WTC11 (cell line): ENCODE measurements around the gene MYLK4. TPM values are rescaled to one million over a fixed set of nuclear protein-coding genes. Genes with fewer than 3 reads are reported as not detected.

Experiments used
- ATAC-seq: fragments of 200-7000 bp; cut with Tn5 transposase; 2 replicates; pipeline ENCODE4 v1.10.0; 2021; ENCODE audit warnings: mild to moderate bottlenecking, moderate library complexity
- CTCF ChIA-PET: fragments of 300-600 bp; sonication (Branson Sonifier 250); formaldehyde crosslinking; loops from one replicate; lab custom pipeline; 2021; ENCODE audit warnings: antibody characterized with exemption; lab: Charles Lee
- POLR2A ChIA-PET: fragments of 350-600 bp; sonication (Branson Sonifier 250); formaldehyde crosslinking; loops from one replicate; lab custom pipeline; 2021; ENCODE audit warnings: antibody characterized with exemption; lab: Charles Lee
- DNase-seq: peaks from one replicate; pipeline ENCODE4 v3.0.0; 2021; ENCODE audit warnings: low spot score
- H3K27ac Mint-ChIP-seq: 2 replicates; pipeline ENCODE4 v1.8.0; 2021; ENCODE audit warnings: mixed read lengths
- H3K27me3 Mint-ChIP-seq: 2 replicates; pipeline ENCODE4 v1.8.0; 2021; ENCODE audit warnings: low read depth, mild to moderate bottlenecking, moderate library complexity, mixed read lengths
- H3K36me3 Mint-ChIP-seq: 2 replicates; pipeline ENCODE4 v1.8.0; 2021; ENCODE audit warnings: mixed read lengths
- H3K4me1 Mint-ChIP-seq: 2 replicates; pipeline ENCODE4 v1.8.0; 2022; ENCODE audit warnings: mixed read lengths
- H3K4me3 Mint-ChIP-seq: 2 replicates; pipeline ENCODE4 v1.8.0; 2021; ENCODE audit warnings: mild to moderate bottlenecking, moderate library complexity, mixed read lengths
- H3K9me3 Mint-ChIP-seq: 2 replicates; pipeline ENCODE4 v1.8.0; 2021; ENCODE audit warnings: mixed read lengths
- CREM ChIP-seq: sonication (generic); formaldehyde crosslinking; IDR thresholded peaks from 2 replicates; pipeline ENCODE4 v1.8.1; 2022; ENCODE audit warnings: mild to moderate bottlenecking, missing genetic modification reagents, moderate library complexity
- ETV6 ChIP-seq: sonication (generic); formaldehyde crosslinking; IDR thresholded peaks from 2 replicates; pipeline ENCODE4 v1.8.1; 2022; ENCODE audit warnings: mild to moderate bottlenecking, missing genetic modification reagents
- FOXJ3 ChIP-seq: sonication (generic); formaldehyde crosslinking; IDR thresholded peaks from 2 replicates; pipeline ENCODE4 v1.9.0; 2021; ENCODE audit warnings: missing genetic modification reagents, mild to moderate bottlenecking, borderline replicate concordance
- FOXK1 ChIP-seq: sonication (generic); formaldehyde crosslinking; IDR thresholded peaks from 2 replicates; pipeline ENCODE4 v1.8.0; 2022; ENCODE audit warnings: mild to moderate bottlenecking, moderate library complexity, missing genetic modification reagents
- GABPB1 ChIP-seq: sonication (generic); formaldehyde crosslinking; IDR thresholded peaks from 2 replicates; pipeline ENCODE4 v1.8.1; 2023; ENCODE audit warnings: mild to moderate bottlenecking, missing genetic modification reagents
- MXD4 ChIP-seq: fragments of 250-450 bp; sonication (Bioruptor Pico); IDR thresholded peaks from 2 replicates; pipeline ENCODE4 v1.8.0; 2021; ENCODE audit warnings: mild to moderate bottlenecking, moderate library complexity, borderline replicate concordance
- NR2C2 ChIP-seq: sonication (generic); formaldehyde crosslinking; IDR thresholded peaks from 2 replicates; pipeline ENCODE4 v1.8.0; 2022; ENCODE audit warnings: mild to moderate bottlenecking, missing genetic modification reagents
- NR3C1 ChIP-seq: sonication (generic); formaldehyde crosslinking; conservative IDR thresholded peaks from 2 replicates; pipeline ENCODE4 v1.8.1; 2023; ENCODE audit warnings: low read depth, mild to moderate bottlenecking, missing genetic modification reagents
- OVOL2 ChIP-seq: fragments of 250-450 bp; sonication (Bioruptor Pico); IDR thresholded peaks from 2 replicates; pipeline ENCODE4 v1.9.0; 2021; ENCODE audit warnings: mild to moderate bottlenecking, borderline replicate concordance
- SMAD4 ChIP-seq: sonication (generic); formaldehyde crosslinking; IDR thresholded peaks from 2 replicates; pipeline ENCODE4 v1.8.0; 2022; ENCODE audit warnings: mild to moderate bottlenecking, missing genetic modification reagents
- TEAD1 ChIP-seq: sonication (generic); formaldehyde crosslinking; IDR thresholded peaks from 2 replicates; pipeline ENCODE4 v1.8.0; 2022; ENCODE audit warnings: mild to moderate bottlenecking, missing genetic modification reagents
- ZNF138 ChIP-seq: sonication (generic); formaldehyde crosslinking; conservative IDR thresholded peaks from 2 replicates; pipeline ENCODE4 v1.8.1; 2022; ENCODE audit warnings: mild to moderate bottlenecking, moderate library complexity, missing genetic modification reagents
- ZNF219 ChIP-seq: sonication (generic); formaldehyde crosslinking; IDR thresholded peaks from 2 replicates; pipeline ENCODE4 v1.8.0; 2023; ENCODE audit warnings: missing genetic modification reagents, mild to moderate bottlenecking, borderline replicate concordance
- ZNF317 ChIP-seq: sonication (generic); formaldehyde crosslinking; IDR thresholded peaks from 2 replicates; pipeline ENCODE4 v1.8.1; 2023; ENCODE audit warnings: low read depth, mild to moderate bottlenecking, moderate library complexity, missing genetic modification reagents, borderline replicate concordance
- ZNF671 ChIP-seq: fragments of 250-450 bp; sonication (Bioruptor Pico); IDR thresholded peaks from 2 replicates; pipeline ENCODE4 v1.8.0; 2021; ENCODE audit warnings: mild to moderate bottlenecking
- total RNA-seq: library from RNA; stranded (reverse); gene quantifications from 3 replicates; pipeline ENCODE4 v1.2.3, GENCODE V29; 2021
- TF ChIP-seq, protein P1 (sequence below): fragments of 250-450 bp; sonication (Bioruptor Pico); IDR thresholded peaks from 2 replicates; pipeline ENCODE4 v1.8.0; 2021; ENCODE audit warnings: mild to moderate bottlenecking
- TF ChIP-seq, protein P2 (sequence below): sonication (generic); formaldehyde crosslinking; IDR thresholded peaks from 2 replicates; pipeline ENCODE4 v1.8.0; 2023; ENCODE audit warnings: mild to moderate bottlenecking, missing genetic modification reagents
- TF ChIP-seq, protein P3 (sequence below): sonication (generic); formaldehyde crosslinking; IDR thresholded peaks from 2 replicates; pipeline ENCODE4 v1.8.1; 2022; ENCODE audit warnings: mild to moderate bottlenecking, missing genetic modification reagents, moderate library complexity, borderline replicate concordance
- TF ChIP-seq, protein P4 (sequence below): sonication (generic); formaldehyde crosslinking; IDR thresholded peaks from 2 replicates; pipeline ENCODE4 v1.8.1; 2023; ENCODE audit warnings: mild to moderate bottlenecking, missing genetic modification reagents
- TF ChIP-seq, protein P5 (sequence below): sonication (generic); formaldehyde crosslinking; IDR thresholded peaks from 2 replicates; pipeline ENCODE4 v1.8.1; 2023; ENCODE audit warnings: mild to moderate bottlenecking, missing genetic modification reagents, borderline replicate concordance
- TF ChIP-seq, protein P6 (sequence below): fragments of 250-450 bp; sonication (Bioruptor Pico); IDR thresholded peaks from 2 replicates; pipeline ENCODE4 v1.9.0; 2021; ENCODE audit warnings: moderate library complexity, mild to moderate bottlenecking, inconsistent platforms, borderline replicate concordance
- TF ChIP-seq, protein P7 (sequence below): sonication (generic); formaldehyde crosslinking; IDR thresholded peaks from 2 replicates; pipeline ENCODE4 v1.8.1; 2022; ENCODE audit warnings: low read depth, missing genetic modification reagents, borderline replicate concordance

Gene MYLK4
- total RNA-seq, 1 experiment from 2014 or later = 0.13 TPM

DNA sequence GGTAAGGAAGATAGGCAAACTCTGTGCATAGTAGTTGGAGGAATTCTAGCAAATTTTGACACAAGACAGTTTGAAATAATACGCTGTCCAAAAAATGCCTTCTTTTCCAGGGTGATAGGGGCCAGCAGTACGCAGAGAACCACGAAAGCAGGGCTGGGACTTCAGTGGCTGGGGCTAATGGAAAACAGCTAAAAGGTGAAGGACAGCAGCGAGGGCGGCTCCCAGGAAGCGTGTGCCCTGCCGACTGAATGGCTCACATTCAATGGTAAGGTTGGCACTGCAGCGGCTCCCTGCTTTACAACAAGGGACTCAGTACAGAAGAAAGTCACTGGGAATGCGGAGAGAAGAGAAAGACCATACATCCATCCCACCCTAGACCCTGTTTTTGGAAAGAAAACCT lies 131.1 kb downstream of the MYLK4 start:
- DNase-seq (no peak), ATAC-seq (no peak)
- H3K4me1 Mint-ChIP-seq = no peaks in the 10 kb centered on the region
- no peaks in the 10 kb centered on the region for H3K36me3 Mint-ChIP-seq
- H3K4me3 Mint-ChIP-seq = no peak overlapping the region
- no peak overlapping the region for H3K27ac Mint-ChIP-seq
- POLR2A ChIA-PET = no interaction called here
- H3K27me3 Mint-ChIP-seq = no peaks in the 10 kb centered on the region
- TF ChIP-seq, protein P1, sequence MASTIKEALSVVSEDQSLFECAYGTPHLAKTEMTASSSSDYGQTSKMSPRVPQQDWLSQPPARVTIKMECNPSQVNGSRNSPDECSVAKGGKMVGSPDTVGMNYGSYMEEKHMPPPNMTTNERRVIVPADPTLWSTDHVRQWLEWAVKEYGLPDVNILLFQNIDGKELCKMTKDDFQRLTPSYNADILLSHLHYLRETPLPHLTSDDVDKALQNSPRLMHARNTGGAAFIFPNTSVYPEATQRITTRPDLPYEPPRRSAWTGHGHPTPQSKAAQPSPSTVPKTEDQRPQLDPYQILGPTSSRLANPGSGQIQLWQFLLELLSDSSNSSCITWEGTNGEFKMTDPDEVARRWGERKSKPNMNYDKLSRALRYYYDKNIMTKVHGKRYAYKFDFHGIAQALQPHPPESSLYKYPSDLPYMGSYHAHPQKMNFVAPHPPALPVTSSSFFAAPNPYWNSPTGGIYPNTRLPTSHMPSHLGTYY = no peak
- TF ChIP-seq OVOL2 (CRISPR knock-in tag) (no peak), GABPB1 (no peak), SMAD4 (CRISPR knock-in tag) (no peak), NR3C1 (CRISPR knock-in tag) (no peak), MXD4 (no peak)
- TF ChIP-seq, protein P2, sequence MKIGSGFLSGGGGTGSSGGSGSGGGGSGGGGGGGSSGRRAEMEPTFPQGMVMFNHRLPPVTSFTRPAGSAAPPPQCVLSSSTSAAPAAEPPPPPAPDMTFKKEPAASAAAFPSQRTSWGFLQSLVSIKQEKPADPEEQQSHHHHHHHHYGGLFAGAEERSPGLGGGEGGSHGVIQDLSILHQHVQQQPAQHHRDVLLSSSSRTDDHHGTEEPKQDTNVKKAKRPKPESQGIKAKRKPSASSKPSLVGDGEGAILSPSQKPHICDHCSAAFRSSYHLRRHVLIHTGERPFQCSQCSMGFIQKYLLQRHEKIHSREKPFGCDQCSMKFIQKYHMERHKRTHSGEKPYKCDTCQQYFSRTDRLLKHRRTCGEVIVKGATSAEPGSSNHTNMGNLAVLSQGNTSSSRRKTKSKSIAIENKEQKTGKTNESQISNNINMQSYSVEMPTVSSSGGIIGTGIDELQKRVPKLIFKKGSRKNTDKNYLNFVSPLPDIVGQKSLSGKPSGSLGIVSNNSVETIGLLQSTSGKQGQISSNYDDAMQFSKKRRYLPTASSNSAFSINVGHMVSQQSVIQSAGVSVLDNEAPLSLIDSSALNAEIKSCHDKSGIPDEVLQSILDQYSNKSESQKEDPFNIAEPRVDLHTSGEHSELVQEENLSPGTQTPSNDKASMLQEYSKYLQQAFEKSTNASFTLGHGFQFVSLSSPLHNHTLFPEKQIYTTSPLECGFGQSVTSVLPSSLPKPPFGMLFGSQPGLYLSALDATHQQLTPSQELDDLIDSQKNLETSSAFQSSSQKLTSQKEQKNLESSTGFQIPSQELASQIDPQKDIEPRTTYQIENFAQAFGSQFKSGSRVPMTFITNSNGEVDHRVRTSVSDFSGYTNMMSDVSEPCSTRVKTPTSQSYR (CRISPR knock-in tag) = no peak
- TF ChIP-seq, protein P3, sequence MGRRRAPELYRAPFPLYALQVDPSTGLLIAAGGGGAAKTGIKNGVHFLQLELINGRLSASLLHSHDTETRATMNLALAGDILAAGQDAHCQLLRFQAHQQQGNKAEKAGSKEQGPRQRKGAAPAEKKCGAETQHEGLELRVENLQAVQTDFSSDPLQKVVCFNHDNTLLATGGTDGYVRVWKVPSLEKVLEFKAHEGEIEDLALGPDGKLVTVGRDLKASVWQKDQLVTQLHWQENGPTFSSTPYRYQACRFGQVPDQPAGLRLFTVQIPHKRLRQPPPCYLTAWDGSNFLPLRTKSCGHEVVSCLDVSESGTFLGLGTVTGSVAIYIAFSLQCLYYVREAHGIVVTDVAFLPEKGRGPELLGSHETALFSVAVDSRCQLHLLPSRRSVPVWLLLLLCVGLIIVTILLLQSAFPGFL (CRISPR knock-in tag) = no peak
- TF ChIP-seq, protein P4, sequence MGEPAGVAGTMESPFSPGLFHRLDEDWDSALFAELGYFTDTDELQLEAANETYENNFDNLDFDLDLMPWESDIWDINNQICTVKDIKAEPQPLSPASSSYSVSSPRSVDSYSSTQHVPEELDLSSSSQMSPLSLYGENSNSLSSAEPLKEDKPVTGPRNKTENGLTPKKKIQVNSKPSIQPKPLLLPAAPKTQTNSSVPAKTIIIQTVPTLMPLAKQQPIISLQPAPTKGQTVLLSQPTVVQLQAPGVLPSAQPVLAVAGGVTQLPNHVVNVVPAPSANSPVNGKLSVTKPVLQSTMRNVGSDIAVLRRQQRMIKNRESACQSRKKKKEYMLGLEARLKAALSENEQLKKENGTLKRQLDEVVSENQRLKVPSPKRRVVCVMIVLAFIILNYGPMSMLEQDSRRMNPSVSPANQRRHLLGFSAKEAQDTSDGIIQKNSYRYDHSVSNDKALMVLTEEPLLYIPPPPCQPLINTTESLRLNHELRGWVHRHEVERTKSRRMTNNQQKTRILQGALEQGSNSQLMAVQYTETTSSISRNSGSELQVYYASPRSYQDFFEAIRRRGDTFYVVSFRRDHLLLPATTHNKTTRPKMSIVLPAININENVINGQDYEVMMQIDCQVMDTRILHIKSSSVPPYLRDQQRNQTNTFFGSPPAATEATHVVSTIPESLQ = no peak
- TF ChIP-seq, protein P5, sequence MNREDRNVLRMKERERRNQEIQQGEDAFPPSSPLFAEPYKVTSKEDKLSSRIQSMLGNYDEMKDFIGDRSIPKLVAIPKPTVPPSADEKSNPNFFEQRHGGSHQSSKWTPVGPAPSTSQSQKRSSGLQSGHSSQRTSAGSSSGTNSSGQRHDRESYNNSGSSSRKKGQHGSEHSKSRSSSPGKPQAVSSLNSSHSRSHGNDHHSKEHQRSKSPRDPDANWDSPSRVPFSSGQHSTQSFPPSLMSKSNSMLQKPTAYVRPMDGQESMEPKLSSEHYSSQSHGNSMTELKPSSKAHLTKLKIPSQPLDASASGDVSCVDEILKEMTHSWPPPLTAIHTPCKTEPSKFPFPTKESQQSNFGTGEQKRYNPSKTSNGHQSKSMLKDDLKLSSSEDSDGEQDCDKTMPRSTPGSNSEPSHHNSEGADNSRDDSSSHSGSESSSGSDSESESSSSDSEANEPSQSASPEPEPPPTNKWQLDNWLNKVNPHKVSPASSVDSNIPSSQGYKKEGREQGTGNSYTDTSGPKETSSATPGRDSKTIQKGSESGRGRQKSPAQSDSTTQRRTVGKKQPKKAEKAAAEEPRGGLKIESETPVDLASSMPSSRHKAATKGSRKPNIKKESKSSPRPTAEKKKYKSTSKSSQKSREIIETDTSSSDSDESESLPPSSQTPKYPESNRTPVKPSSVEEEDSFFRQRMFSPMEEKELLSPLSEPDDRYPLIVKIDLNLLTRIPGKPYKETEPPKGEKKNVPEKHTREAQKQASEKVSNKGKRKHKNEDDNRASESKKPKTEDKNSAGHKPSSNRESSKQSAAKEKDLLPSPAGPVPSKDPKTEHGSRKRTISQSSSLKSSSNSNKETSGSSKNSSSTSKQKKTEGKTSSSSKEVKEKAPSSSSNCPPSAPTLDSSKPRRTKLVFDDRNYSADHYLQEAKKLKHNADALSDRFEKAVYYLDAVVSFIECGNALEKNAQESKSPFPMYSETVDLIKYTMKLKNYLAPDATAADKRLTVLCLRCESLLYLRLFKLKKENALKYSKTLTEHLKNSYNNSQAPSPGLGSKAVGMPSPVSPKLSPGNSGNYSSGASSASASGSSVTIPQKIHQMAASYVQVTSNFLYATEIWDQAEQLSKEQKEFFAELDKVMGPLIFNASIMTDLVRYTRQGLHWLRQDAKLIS (CRISPR knock-in tag) = no peak
- no peaks in the 10 kb centered on the region for H3K9me3 Mint-ChIP-seq
- CTCF ChIA-PET = interaction anchor here (1.5 kb wide), 1 partner anchor 15 kb away, joined by 4 read pairs; no protein-coding TSS in a partner anchor

DNA sequence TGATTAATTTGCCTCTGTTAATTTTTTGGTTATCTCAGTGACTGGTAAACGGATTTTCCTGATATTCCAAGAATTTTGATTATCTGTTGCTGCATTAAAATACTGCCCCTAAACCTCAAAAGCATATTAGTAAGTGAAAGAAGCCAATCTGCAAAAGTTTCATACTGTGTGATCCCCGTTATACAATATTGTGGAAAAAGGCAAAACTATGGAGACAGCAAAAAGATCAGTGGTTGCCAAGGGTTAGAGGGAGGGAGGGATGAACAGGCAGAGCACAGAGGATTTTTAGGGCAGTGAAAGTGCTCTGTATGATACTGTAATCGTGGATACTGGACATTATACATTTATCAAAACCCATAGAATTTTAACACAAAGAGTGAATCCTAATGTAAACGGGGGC lies 133.0 kb downstream of the MYLK4 start:
- TF ChIP-seq, protein P6, sequence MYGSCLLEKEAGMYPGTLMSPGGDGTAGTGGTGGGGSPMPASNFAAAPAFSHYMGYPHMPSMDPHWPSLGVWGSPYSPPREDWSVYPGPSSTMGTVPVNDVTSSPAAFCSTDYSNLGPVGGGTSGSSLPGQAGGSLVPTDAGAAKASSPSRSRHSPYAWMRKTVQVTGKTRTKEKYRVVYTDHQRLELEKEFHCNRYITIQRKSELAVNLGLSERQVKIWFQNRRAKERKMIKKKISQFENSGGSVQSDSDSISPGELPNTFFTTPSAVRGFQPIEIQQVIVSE = no peak
- no peak for TF ChIP-seq NR3C1 (CRISPR knock-in tag)
- no peak for TF ChIP-seq CREM
- no peak for TF ChIP-seq TEAD1
- no peak for TF ChIP-seq ZNF671 (CRISPR knock-in tag)
- TF ChIP-seq FOXJ3 = no peak
- no peak for TF ChIP-seq ETV6 (CRISPR knock-in tag)
- no peak for TF ChIP-seq ZNF219 (CRISPR knock-in tag)
- no peak for TF ChIP-seq ZNF317
- TF ChIP-seq ZNF138 (CRISPR knock-in tag) = no peak
- TF ChIP-seq, protein P7, sequence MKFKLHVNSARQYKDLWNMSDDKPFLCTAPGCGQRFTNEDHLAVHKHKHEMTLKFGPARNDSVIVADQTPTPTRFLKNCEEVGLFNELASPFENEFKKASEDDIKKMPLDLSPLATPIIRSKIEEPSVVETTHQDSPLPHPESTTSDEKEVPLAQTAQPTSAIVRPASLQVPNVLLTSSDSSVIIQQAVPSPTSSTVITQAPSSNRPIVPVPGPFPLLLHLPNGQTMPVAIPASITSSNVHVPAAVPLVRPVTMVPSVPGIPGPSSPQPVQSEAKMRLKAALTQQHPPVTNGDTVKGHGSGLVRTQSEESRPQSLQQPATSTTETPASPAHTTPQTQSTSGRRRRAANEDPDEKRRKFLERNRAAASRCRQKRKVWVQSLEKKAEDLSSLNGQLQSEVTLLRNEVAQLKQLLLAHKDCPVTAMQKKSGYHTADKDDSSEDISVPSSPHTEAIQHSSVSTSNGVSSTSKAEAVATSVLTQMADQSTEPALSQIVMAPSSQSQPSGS (CRISPR knock-in tag) = no peak
- no peak for TF ChIP-seq NR2C2 (CRISPR knock-in tag)
- no peak for TF ChIP-seq FOXK1 (CRISPR knock-in tag)
- no peak for ATAC-seq
- H3K27me3 Mint-ChIP-seq = no peaks in the 10 kb centered on the region
- H3K9me3 Mint-ChIP-seq = peaks cover 8% of the 10 kb centered on the region
- no peak overlapping the region for H3K27ac Mint-ChIP-seq
- no peak for DNase-seq
- CTCF ChIA-PET = no interaction called here
- no peak overlapping the region for H3K4me3 Mint-ChIP-seq
- peaks cover 6% of the 10 kb centered on the region for H3K36me3 Mint-ChIP-seq
- no peaks in the 10 kb centered on the region for H3K4me1 Mint-ChIP-seq
- POLR2A ChIA-PET = interaction anchor here (0.6 kb wide), 1 partner anchor 647 kb away, joined by 3 read pairs; no protein-coding TSS in a partner anchor
